Measurements from ENCODE around the gene KCNJ14. TPM values are rescaled to one million over a fixed set of nuclear protein-coding genes. Genes with fewer than 3 reads are reported as not detected.

KCNJ14 gene
- total RNA-seq, 4 donors from 2014 or later, result 0.16 to 0.42 (median 0.27) TPM; not detected in 1

- peaks cover 28% of the 10 kb centered on the region for H3K27me3 ChIP-seq
- no peak overlapping the region for H3K27ac ChIP-seq
- H3K4me1 ChIP-seq, result peaks cover 0 to 18% (median 6%) of the 10 kb centered on the region in 3 donors
- 60 to 80% methylated on average over 1 to 4 of the region's 8 CpGs for WGBS, 2 donors (ENCODE audit: low coverage in 1 of 2)
- H3K36me3 ChIP-seq, result no peaks in the 10 kb centered on the region
- TF ChIP-seq CTCF (IDR thresholded peaks at IDR 0.05), result no peak
- TF ChIP-seq POLR2A (IDR thresholded peaks at IDR 0.05), result no peak
- TF ChIP-seq EP300 (IDR thresholded peaks at IDR 0.05), result no peak
- no peak for TF ChIP-seq POLR2AphosphoS5 (IDR thresholded peaks at IDR 0.05)
- H3K4me3 ChIP-seq, result no peak overlapping the region
- no peaks in the 10 kb centered on the region for H3K9me3 ChIP-seq
- ATAC-seq, result no peak
These were observed 61.2 kb downstream of the KCNJ14 start for GRCh38 chr19:48516536-48516935.

Other genes with a start within 250 kb of the KCNJ14 start
- 10 to 100 TPM; 18.7 to 30.4 (median 22.4) TPM for gene CARD8, start 199.7 kb upstream of the KCNJ14 start, total RNA-seq
- under 1 TPM in 2 of 4 donors, not detected in 2; 0.27 to 0.64 TPM for gene ZNF114, start 185.5 kb upstream of the KCNJ14 start, total RNA-seq
- 10 to 100 TPM; 36.3 to 74.2 (median 56.5) TPM for gene EMP3, start 130.0 kb upstream of the KCNJ14 start, total RNA-seq
- gene TMEM143, start 91.6 kb upstream of the KCNJ14 start, total RNA-seq, result 10 to 100 TPM in 1 of 4 donors, 1 to 10 TPM in 3; 2.8 to 13.1 (median 6.6) TPM
- not detected for gene SYNGR4, start 91.2 kb upstream of the KCNJ14 start, total RNA-seq
- gene KDELR1, start 64.0 kb upstream of the KCNJ14 start, total RNA-seq, result 10 to 100 TPM; 60.4 to 87.9 (median 70.8) TPM
- gene GRIN2D, start 61.9 kb upstream of the KCNJ14 start, total RNA-seq, result under 1 TPM in 3 of 4 donors, not detected in 1; 0.08 to 0.62 (median 0.47) TPM
- gene GRWD1, start 9.6 kb upstream of the KCNJ14 start, total RNA-seq, result 10 to 100 TPM; 28.9 to 33.1 (median 32.7) TPM
- 10 to 100 TPM; 28.6 to 56.7 (median 47.0) TPM for gene CYTH2, start 13.8 kb downstream of the KCNJ14 start, total RNA-seq
- 1 to 10 TPM in 1 of 4 donors, under 1 TPM in 3; 0.13 to 1.2 (median 0.30) TPM for gene LMTK3, start 56.3 kb downstream of the KCNJ14 start, total RNA-seq
- 1 to 10 TPM in 2 of 4 donors, under 1 TPM in 1, not detected in 1; 0.93 to 3.9 (median 1.0) TPM for gene SULT2B1, start 96.6 kb downstream of the KCNJ14 start, total RNA-seq
- gene SPACA4, start 151.2 kb downstream of the KCNJ14 start, total RNA-seq, result not detected
- 1 to 10 TPM in 1 of 4 donors, not detected in 3; 1.5 TPM for gene FAM83E, start 159.5 kb downstream of the KCNJ14 start, total RNA-seq
- gene RPL18, start 163.6 kb downstream of the KCNJ14 start, total RNA-seq, result 1,000 to 10,000 TPM; 1,261 to 2,300 (median 1,588) TPM
- gene SPHK2, start 163.9 kb downstream of the KCNJ14 start, total RNA-seq, result 10 to 100 TPM in 3 of 4 donors, 1 to 10 TPM in 1; 7.2 to 17.9 (median 13.7) TPM
- 10 to 100 TPM in 2 of 4 donors, 1 to 10 TPM in 2; 2.9 to 16.8 (median 8.9) TPM for gene DBP, start 181.8 kb downstream of the KCNJ14 start, total RNA-seq
- 10 to 100 TPM in 3 of 4 donors, 1 to 10 TPM in 1; 10.0 to 28.5 (median 12.5) TPM for gene CA11, start 190.6 kb downstream of the KCNJ14 start, total RNA-seq
- 1 to 10 TPM in 2 of 4 donors, under 1 TPM in 1, not detected in 1; 0.78 to 2.3 (median 1.1) TPM for gene NTN5, start 217.4 kb downstream of the KCNJ14 start, total RNA-seq
- 1 to 10 TPM in 1 of 4 donors, not detected in 3; 3.4 TPM for gene FUT2, start 240.4 kb downstream of the KCNJ14 start, total RNA-seq

Data from gastroesophageal sphincter (tissue), 4 donors.